Measurements from ENCODE around the gene EVA1A.

EVA1A gene

DNA sequence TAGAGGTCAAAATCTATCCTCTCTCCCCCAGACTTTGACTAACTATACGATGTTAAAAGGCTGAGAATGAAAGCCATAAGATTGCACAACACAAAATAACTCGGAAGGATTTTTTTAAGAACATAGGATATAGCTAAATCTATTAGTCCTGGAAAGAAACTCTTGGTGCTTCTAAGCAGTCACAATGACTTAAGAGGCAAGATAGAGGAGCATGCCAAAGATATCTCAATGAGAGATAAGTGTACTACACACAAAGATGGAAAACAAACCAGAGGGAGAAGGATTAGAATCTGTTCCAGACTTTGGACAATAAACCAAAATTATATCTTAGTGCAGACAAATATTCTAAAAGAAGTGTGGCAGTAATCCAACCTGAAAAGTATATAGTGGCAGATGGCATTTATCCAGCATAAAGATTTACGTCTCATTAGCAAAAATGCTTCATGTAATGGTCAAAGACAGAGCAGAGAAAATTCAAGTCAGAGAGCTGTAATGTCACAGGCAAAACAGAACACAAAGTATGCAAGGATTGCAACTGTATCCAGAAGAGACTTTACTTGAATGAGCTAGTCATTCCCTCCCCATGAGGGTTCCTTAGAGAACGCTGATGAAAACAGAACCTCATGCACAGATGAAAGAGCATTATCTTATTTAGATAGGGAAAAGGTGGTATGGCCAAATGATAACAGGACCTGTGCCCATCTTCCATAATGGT is 28.8 kb upstream of the EVA1A start:
- DNase-seq = no peak

DNA sequence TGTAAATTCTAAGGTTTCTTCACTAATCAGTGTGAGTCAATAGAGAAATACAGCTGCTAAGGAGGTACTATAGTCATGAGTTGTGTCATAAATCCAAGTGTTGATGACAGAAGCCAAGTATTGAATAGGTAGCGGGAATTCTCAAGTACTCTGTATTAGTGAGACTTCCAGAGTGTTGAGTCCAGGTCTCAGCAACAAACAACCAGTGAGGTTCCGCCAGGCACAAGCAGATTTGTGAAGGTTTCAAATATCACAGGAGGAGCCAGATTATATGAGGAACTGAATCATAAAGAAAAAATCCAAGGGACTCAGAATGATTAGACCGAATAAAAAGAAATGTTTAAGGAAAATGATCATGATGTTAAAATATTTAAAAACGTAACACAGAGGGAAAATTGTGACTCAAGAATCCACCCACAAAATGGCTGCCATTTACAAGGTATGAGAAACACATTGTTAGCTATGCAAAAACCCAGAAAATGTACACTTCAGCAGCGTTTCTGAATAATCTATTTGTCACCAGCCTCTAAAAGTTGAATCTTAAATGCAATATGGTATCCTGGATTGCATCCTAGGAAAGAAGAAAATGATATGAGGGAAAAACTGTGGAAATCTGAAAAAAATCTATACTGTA is 27.3 kb upstream of the EVA1A start:
- no peak for DNase-seq

DNA sequence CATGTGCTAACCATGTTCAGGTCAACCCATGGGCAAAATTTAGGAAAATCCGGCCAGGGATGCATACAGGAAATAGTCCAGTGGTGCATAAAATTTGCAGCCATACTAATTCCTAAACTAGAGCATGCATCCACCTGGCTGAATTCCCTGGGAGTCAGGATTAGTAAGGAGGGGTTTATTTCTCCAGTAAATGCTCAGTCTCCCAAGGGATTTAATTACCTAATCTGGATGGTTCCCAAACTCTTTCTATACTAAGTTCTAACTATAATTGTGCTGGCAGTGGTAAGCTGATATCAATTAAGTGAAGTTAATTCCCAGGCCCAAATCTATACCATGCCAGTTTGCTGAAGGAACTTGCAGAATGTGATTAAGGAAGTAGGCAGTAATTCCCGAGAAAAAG is 26.2 kb upstream of the EVA1A start:
- no peak for DNase-seq

DNA sequence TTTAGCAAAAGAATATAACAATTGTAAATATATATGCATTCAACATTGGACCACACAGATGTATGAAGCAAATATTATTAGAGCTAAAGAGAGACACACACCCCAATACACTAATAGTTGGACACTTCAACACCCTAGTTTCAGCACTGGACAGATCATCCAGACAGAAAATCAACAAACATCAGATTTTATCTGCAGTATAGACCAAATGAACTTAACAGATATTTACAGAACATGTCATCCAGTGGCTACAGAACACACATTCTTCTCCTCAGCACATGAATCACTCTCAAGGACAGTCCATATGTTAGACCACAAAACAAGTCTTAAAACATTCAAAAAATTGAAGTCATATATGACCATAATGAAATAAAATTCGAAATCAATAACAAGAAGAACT is 22.1 kb upstream of the EVA1A start:
- no peak for DNase-seq

DNA sequence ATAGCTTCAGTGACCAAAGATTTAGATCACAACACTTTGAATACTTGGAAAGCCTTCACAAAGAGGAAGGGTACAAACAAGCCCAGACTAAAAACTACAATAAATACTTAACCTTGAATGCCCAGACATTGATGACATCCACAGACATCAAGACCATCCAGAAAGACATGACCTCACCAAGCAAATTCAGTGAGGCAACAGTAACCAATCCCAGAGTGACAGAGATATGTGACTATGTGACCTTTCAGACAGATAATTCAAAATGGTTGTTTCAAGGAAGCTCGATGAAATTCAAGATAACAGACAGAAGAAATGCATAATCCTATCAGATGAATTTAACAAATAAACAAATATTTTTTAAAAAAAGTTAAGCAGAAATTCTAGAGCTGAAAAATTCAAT is 19.9 kb upstream of the EVA1A start:
- DNase-seq = no peak

DNA sequence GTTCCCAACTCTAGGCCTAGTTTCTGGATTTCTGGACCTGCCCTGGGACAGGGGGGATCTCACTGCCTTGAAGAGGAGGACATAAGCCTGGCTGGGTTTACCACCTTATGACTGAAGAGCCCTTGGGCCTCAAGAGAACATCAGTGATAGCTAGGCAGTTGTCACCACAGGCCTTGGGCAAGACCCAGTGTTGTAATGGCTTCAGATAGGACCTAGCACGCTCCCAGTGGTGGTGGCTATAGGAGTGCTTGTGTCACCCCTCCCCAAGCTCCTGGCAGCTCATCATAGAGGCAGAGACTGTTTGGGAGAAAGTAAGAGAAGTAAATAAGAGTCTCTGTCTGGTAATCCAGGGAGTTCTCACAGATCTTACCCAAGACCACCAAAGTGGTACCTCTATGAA is 19.4 kb upstream of the EVA1A start:
- no peak for DNase-seq

DNA sequence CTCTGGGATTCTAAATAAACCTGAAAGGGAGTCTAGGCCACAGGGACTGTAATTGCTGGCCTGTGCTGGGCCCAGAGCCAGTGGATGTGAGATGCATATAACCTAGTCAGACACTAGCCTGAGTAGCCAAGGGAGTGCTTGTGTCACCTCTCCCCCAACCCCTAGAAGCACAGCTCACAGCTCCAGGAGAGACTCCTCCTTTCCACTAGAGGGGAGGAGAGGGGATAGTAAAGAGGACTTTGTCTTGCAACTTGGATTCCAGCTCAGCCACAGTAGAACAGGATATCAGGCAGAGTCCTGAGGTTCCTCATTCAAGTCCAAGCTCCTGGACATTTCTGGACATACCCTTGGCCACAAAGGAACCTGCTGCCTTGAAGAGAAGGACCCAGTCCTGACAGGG is 18.4 kb upstream of the EVA1A start:
- no peak for DNase-seq

DNA sequence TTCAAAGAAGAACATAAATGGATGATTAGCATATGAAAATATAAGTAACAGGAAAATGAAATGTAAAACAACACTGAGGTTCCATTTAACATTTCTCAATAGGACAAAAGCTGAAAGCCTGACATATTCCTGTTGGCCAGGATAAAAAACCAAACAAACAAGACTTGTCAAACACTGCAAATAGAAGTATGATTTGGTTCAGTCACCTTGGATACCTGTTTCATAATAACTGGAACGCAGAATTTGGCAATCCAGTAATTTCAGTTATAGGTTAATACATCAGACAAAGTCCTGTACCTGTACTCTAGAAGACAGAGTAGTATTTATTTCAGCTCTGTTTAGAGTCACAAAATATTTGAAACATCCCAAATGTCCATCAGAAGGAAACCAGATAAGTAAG is 16.5 kb upstream of the EVA1A start:
- no peak for DNase-seq

DNA sequence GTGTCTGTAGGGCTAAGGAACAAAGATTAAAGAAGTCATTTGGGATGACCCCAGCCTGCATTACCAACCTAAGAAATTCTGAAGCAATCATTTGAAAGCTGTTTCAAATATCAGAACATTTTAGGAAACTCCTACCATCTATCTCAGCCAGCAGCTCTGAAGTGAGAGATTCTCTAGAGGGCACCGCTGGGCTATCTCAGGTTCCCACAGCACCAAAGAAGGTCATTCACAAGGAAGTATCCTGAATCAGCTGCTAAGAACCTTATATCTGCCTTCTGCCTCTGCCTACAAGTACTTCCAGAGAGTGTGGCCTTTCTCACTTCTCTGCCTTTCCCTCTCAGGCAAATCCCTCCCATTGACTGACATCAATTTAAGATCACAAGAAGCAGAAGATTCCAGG is 13.4 kb upstream of the EVA1A start:
- no peak for DNase-seq

DNA sequence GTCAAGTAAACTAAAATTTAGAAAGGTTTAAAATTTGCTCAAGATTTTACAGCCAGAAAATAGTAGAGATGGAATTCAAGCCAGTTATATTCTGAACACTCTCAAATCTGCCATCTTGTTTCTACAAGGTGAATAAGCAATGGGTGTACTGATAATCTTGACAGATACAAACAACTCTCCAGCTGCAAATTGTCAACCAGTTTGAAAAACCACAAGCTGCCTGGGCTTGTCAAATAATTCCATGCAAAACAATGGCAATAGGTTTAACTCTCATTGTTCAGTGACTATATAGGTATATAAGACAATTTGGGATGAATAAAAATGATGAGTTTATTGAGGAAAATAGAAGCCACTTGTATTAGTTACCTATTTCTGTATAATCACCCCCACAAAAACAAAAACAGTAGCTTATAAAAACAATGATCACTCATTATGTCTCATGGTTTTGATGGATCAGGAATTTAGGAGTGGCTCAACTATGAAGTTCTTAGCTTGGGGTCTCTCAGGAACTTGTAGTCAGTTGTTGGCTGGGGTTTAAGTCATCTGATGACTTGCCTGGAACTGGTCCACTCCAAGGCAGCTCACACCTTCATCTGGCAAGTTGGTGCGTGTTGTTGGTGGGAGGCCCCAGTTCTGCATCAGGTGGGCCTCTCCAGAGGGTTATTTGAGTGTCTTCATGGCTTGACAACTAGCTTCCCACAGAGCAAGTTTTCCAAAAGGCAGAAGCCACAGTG is 12.6 kb upstream of the EVA1A start:
- DNase-seq = no peak

DNA sequence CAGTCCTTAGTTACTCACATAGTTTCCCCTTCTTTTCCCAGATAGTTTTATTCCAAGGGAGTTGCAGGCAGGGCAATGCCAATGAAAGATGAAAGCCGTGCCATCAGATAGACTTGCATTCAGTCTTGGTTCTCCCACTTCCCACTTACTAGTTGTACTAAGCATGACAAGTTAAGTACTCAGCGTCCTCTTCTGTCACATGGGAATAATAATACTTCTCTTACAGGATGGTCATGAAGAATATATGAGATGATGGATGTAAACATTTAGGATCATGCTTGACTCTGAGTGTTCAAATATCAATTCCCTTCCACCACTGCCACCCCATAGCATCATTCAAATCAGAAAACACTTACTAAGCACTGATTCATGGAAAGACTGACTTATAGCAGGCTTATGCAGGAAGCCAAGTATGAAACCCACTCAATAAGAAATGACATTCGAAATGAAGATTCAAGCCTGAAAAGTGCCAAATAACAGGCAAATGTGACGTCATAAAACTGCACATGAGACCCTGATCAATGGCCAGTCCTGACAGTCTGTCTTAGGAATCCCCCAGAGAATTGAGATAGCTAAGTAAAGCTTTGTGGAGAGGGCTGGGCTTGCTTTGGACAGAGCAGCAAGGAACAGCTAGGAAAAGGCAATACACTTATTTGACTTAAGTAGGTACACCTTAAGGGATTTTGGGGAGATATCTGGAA is 11.1 kb upstream of the EVA1A start:
- DNase-seq = no peak

DNA sequence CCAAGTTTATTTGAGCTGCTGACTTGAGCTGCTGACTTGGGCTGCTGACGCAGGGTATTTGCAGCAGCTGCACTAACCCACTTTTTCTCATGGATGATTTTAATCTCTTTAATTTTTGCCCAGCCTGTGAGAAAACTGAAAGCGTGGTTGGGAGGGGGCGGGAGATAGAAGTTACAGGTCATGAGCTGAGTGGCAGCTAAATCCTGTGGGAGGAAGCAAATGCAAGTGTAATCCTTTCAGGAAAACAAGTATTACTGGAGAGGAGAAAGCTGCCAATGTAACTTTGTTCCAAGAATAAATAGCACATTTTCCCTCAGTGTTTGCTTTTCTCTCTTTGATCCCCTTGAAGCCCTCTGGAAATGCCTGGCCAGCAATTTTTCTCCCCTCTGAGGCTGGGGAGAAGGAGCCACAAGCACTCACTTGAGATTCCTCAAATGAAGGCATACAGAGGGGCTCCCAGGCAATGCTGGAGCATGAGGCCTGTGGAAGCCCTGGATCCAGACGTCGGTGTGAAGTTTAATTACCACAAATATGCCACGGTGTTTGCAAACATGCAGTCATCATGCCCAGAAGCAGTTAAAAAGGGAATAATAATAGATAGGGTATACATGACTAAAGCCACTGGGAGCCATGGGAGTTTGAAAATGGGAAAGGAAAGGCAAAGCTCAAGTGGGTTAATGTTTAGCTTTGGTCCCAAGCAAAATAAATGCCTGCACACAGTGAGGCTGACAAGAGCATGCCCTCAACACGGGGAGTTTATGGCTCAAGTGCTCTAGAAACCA is 10.4 kb upstream of the EVA1A start:
- no peak for DNase-seq

DNA sequence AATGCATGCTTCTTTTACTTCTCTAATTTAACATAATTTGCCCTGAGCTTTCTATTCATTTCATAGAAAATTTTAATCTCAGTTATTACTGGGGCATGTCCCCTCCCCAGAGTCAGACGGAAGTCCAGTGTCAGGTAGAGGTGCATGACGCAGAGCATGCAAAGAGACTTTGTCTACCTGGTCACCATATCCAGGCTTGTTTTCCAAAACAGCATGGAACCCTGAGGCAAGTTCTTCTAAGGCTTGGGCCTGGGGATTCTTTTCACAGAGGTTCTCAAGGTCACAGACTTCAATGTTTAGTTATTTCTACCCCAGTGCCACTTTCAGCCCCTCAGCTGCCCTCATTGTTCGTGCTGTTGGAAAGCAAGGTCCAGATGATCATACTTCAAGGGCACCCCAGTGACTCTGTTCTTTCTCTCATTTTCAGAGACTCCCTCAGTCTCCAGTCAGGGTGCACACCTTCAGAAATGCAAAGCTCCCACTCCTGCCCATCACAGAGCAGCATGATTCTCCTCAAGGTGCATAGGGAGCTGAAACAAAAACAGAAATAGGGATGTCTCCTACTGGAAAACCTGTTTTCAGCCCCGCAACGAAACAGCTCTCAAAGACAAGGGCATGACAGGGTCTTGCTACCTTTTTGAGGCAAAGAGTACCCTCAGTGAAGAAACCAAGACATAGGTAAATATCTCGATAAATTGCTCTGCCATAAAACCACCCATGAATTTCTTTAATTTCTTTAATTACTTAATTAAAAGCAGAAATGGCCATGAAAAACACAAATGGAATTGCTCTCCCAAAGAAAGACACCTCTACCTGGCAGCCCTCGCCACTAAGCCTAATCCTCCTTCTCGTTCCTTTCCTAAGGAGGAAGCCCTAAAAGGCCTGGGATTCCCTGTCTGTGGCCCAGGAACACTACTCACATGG is 9.5 kb upstream of the EVA1A start:
- no peak for DNase-seq

DNA sequence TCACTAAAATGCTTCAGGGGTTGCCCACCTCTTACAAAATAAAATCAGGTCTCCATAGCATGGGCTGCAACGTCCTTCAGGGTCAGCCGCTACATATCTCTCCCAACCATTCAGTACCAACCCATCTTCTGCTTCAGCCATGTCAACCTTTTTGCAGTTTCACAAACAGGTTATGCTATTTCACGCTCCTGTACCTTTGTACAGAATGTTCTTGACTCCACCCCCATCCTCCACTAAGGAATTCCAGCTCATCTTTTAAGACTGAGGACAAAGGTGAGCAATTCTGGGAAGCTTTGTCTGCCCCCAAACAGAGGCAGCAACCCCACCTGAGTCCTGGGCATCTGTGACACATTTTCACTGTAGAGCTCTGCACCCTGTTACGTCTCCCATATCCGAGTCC is 8.8 kb upstream of the EVA1A start:
- no peak for DNase-seq

DNA sequence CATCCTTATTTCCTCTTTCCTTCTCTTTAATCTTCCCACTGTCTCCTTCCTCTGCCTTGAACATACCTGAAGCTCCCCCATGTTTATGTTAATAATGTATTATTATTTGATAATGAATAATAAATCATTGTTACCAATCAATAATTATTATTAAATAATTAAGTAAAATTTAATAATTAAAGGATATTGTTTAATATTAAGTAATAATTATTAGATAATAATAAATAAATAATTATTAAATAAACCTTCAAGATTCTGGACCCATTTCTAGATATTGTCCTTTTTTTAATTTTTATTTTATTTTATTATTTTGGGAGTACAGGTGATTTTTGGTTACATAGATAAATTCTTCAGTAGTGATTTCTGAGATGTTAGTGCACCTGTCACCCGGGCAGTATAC is 7.4 kb upstream of the EVA1A start:
- DNase-seq = no peak

DNA sequence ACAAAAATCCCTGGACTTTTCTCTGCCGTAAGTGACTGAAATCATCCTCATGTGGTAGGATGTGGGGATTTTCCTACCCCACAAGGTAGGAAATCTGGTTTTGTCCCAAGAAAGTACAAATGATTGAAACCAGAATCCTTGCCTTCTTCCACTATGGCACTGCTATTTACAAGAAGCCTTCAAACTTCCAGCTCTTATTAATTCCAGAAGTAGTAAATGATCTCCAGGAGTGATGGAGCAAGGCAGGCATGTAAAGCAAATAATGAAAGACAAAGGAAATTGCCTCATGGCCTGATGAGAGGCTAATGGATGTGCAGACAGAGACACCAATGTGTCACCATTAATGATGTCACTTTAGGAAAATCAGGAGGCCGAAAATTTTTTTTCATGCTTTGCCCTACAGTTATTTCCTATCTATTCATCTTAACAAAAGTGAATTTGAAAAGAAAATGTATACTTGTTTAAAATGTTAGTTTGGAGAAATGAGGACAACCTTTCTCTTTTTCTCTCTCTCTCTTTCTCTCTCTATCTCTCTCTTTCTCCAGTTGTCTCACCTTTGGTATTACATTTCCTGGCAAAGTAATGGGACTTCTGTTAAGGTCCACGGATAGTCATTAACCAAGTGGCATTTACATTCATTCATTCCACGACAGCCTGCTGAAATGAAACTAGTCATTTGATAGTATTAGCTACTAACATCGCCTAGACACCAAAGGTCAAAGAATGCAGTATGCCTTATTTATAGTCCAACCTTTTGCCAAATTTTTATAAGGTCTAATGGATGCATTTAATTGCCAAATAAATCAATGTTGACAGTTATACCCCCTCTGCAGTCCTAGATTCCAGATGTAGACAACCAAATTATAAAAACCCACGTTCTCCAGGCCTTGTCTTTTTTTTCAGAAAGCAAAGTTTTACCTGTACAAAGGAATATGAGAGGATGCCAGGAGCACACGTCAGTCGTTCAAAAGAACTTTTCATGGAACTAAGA is 5.0 kb upstream of the EVA1A start:
- DNase-seq = no peak

DNA sequence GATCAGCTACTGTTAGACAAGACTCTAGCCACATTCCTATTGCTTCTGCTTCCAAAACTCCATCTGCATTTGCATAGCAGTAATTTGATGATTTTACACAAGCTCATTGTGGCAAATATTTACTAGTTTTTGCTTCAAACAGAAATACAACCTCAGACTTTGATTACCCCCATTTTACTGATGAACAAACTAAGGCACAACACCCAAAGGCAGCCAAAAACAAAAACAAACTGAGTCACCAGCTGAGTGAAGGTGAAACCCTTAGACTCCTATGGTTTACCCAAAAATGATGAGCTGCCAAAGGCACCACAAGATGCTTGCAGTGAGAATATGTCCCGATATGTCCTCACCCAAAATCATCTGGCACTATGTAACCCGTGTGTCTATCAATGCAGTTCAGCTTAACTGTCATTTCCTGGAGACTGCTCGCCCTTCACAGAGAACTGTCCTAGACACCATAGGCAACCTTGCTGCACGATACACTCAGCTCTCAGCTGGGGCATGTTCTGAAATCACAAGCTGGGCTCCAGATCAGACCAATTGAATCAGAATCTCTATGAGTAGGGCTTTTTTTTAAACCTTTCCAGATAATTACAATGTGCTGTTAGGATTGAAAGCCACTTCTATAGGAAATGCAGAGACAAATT is 4.1 kb upstream of the EVA1A start:
- no peak for DNase-seq

DNA sequence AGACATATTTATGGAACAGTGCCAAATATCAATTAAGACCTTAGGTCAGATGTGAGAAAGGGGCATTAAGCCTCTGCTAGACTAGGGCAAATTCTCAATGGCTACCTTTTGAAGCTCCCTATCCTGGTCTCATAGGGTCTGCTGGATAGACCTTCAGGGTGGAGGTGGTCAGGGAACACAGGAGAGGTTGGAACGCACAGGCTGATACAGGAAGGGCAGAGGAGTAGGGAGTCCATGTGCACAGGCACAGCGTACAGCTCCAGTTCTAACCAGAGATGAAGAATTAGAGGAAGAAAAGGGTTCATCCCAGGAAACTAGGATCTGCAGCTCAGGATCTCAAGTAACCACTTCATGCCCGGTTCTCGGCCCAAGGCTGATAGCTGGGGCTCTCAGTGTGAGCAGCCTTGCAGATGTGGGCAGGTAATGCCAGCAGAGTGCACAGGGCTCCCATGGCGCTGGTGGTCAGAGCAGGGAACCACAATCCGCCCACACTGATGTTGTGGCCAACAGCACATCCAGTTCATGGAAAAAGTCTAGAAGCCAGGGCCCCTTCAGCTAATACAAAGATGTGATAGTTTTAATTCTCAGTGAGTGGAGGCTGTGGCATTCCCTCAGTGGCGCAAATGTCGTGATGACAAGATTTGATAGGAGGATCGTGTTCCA is 3.4 kb upstream of the EVA1A start:
- DNase-seq = no peak

DNA sequence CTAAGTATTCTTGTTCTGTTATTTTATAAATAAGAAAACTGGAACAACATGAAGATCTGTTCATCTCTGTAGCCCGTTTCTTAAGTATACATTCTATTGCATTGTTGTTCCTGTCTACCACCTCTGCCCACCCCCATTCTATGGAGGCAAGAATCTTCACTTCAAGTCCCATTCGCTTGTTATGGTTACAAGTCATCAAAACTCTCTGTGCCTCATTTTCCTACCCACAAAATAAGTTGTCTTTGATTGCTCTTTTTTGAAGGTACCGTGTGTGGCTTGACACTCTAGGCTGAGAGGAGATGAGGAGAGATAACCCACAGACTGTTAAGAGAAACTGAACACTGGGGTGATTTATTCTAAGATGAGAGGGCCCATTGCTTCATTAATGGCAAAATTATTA is 2.9 kb upstream of the EVA1A start:
- DNase-seq = no peak

DNA sequence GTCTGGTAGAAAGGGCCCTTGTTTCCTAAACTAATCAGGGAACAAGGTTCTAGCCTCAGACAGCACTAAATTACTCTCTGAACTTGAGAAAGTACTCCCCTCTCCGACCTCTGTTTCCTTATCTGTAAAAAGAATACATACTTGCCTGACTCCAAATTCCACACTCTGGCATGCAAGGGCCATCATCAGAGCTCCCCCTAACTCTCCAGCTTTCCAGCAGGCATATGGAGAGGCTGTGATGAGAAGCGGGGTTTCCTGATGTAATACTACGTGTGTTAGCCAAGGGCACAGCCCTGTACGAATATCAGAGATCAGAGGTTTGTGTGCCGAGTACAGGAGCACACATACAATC is 1.8 kb upstream of the EVA1A start:
- no peak for DNase-seq
